ENCODE results near the gene MYO5A. TPM values are rescaled to one million over a fixed set of nuclear protein-coding genes. Genes with fewer than 3 reads are reported as not detected.

MYO5A gene
- total RNA-seq, 1 experiment from 2014 or later = 61.1 TPM

- Histone ChIP-seq H3K36me3 (ENCODE audit: control insufficient read depth, insufficient read depth, low read length) (no peaks in the 10 kb centered on the region), H3K4me1 (ENCODE audit: control insufficient read depth, insufficient read depth, low read length) (peaks cover 11% of the 10 kb centered on the region), H3K9me3 (ENCODE audit: control insufficient read depth, insufficient read depth, low read depth, low read length) (no peaks in the 10 kb centered on the region), H3K27ac (ENCODE audit: low read length) (no peak overlapping the region), H3K27me3 (ENCODE audit: control insufficient read depth, insufficient read depth, low read length) (no peaks in the 10 kb centered on the region), H3K4me3 (ENCODE audit: low read depth in 2 of 2, low read length in 2 of 2) (no peak overlapping the region)
- TF ChIP-seq REST (IDR thresholded peaks at IDR 0.05; ENCODE audit: insufficient read depth in 1 of 2, low read depth in 2 of 2, low read length in 1 of 2) (peak in 1 of 2 experiments; percentile 36; a peak in 1 of 4 replicates), POLR2AphosphoS5 (IDR thresholded peaks at IDR 0.05; ENCODE audit: low read depth, low read length) (no peak)
- intact Hi-C loops (cut with micrococcal nuclease; ENCODE audit: unreplicated experiment) (loop anchor here (10.0 kb wide), 2 partner anchors 190 to 270 kb away; no protein-coding TSS in a partner anchor), in situ Hi-C loops (cut with HindIII; ENCODE audit: low pct_unique_long_range_greater_than_20kb, low sequenced_read_pairs) (no loop called here)
- ChIA-PET POLR2A (interaction anchor here (0.8 kb wide), 1 partner anchor 124 kb away, joined by 5 read pairs; no protein-coding TSS in a partner anchor), CTCF (interaction anchor here (0.5 to 0.7 kb wide), 3 partner anchors 50 to 1208 kb away, joined by 3 to 4 read pairs (median 3); no protein-coding TSS in a partner anchor)
- no peak for ATAC-seq
- BruUV-seq (replicated peaks) = no TSS peak
- no peak for DNase-seq (ENCODE audit: low read depth, low spot score)
Measured at GRCh38 chr15:52524223-52525136, 4.2 kb downstream of the MYO5A start.

- intact Hi-C loops (cut with micrococcal nuclease; ENCODE audit: unreplicated experiment) (loop anchor here (10.0 kb wide), 2 partner anchors 189 to 269 kb away; no protein-coding TSS in a partner anchor), in situ Hi-C loops (cut with HindIII; ENCODE audit: low pct_unique_long_range_greater_than_20kb, low sequenced_read_pairs) (no loop called here)
- no peak for ATAC-seq
- TF ChIP-seq POLR2AphosphoS5 (IDR thresholded peaks at IDR 0.05; ENCODE audit: low read depth, low read length) (no peak), CTCF (IDR thresholded peaks at IDR 0.05) (no peak), TCF7L2 (IDR thresholded peaks at IDR 0.05; ENCODE audit: low read depth, low read length) (no peak), SIN3A (IDR thresholded peaks at IDR 0.05; ENCODE audit: borderline replicate concordance, insufficient read depth, low read depth, low read length) (no peak)
- ChIA-PET CTCF (no interaction called here), POLR2A (no interaction called here)
- Histone ChIP-seq H3K9me3 (ENCODE audit: control insufficient read depth, insufficient read depth, low read depth, low read length) (no peaks in the 10 kb centered on the region), H3K27ac (ENCODE audit: low read length) (no peak overlapping the region), H3K4me3 (ENCODE audit: low read depth in 2 of 2, low read length in 2 of 2) (no peak overlapping the region), H3K27me3 (ENCODE audit: control insufficient read depth, insufficient read depth, low read length) (no peaks in the 10 kb centered on the region), H3K36me3 (ENCODE audit: control insufficient read depth, insufficient read depth, low read length) (no peaks in the 10 kb centered on the region), H3K4me1 (ENCODE audit: control insufficient read depth, insufficient read depth, low read length) (peaks cover 11% of the 10 kb centered on the region)
- BruUV-seq (replicated peaks) = no TSS peak
- DNase-seq (ENCODE audit: low read depth, low spot score) = no peak
Measured at GRCh38 chr15:52523647-52524046, 5.0 kb downstream of the MYO5A start.
